DND-41 (cell line): ENCODE results near the gene ITGB1BP1.

ENCODE experiments used
- CTCF ChIP-seq: IDR thresholded peaks from 2 replicates; pipeline ENCODE4 v1.5.1; 2012; ENCODE audit warnings: borderline replicate concordance, low read length, moderate library complexity, mild to moderate bottlenecking; ENCODE audit not compliant: poor library complexity, severe bottlenecking; ENCODE audit errors: extremely low read depth
- EZH2 ChIP-seq: IDR thresholded peaks from 3 replicates; pipeline ENCODE4 v1.6.1; 2012; ENCODE audit warnings: borderline replicate concordance, low read depth, mild to moderate bottlenecking, moderate library complexity, low read length, inconsistent platforms; ENCODE audit not compliant: severe bottlenecking

- TF ChIP-seq CTCF, result no peak
- no peak for TF ChIP-seq EZH2
Observed at GRCh38 chr2:9463698-9464034, 40.3 kb upstream of the ITGB1BP1 start.
